PFSK-1 (cell line): ENCODE measurements around the gene ZMAT3.

Experiments used
- POLR2AphosphoS5 ChIP-seq: IDR thresholded peaks from 2 replicates; pipeline ENCODE4 v1.6.1; 2012; ENCODE audit warnings: low read depth, mild to moderate bottlenecking, control low read depth, low read length, moderate library complexity
- REST ChIP-seq, 2 experiments: IDR thresholded peaks; 2 replicates each; pipeline versions ENCODE4 v1.6.1 to v1.8.0; 2011 to 2012; ENCODE audit warnings: low read depth in 2 of 2, low read length in 2 of 2, control low read depth in 1 of 2, inconsistent platforms in 1 of 2, mild to moderate bottlenecking in 1 of 2, moderate library complexity in 1 of 2; ENCODE audit not compliant: insufficient read depth in 1 of 2
- SIN3A ChIP-seq: IDR thresholded peaks from 2 replicates; pipeline ENCODE4 v1.6.1; 2012; ENCODE audit warnings: mild to moderate bottlenecking, low read length, moderate library complexity, borderline replicate concordance; ENCODE audit not compliant: insufficient read depth
- TAF1 ChIP-seq: IDR thresholded peaks from 2 replicates; pipeline ENCODE4 v1.6.1; 2012; ENCODE audit warnings: low read length, control low read depth, borderline replicate concordance; ENCODE audit not compliant: insufficient read depth

- no peak for TF ChIP-seq REST (IDR thresholded peaks at IDR 0.05; ENCODE audit: insufficient read depth in 1 of 2, low read depth in 2 of 2, low read length in 2 of 2)
- TF ChIP-seq TAF1: no peak
- no peak for TF ChIP-seq POLR2AphosphoS5
- no peak for TF ChIP-seq SIN3A
Measured at GRCh38 chr3:179108086-179108485, 36.5 kb upstream of the ZMAT3 start.
